ENCODE data around the gene PRMT9. TPM values are rescaled to one million over a fixed set of nuclear protein-coding genes. Genes with fewer than 3 reads are reported as not detected.

Gene PRMT9
- total and polyA plus RNA-seq, 9 of the 15 experiments (the other 6 are each of a cell fraction or from before 2014, with no cell fraction given) = 3.5 to 15.6 (median 7.2) TPM

DNA sequence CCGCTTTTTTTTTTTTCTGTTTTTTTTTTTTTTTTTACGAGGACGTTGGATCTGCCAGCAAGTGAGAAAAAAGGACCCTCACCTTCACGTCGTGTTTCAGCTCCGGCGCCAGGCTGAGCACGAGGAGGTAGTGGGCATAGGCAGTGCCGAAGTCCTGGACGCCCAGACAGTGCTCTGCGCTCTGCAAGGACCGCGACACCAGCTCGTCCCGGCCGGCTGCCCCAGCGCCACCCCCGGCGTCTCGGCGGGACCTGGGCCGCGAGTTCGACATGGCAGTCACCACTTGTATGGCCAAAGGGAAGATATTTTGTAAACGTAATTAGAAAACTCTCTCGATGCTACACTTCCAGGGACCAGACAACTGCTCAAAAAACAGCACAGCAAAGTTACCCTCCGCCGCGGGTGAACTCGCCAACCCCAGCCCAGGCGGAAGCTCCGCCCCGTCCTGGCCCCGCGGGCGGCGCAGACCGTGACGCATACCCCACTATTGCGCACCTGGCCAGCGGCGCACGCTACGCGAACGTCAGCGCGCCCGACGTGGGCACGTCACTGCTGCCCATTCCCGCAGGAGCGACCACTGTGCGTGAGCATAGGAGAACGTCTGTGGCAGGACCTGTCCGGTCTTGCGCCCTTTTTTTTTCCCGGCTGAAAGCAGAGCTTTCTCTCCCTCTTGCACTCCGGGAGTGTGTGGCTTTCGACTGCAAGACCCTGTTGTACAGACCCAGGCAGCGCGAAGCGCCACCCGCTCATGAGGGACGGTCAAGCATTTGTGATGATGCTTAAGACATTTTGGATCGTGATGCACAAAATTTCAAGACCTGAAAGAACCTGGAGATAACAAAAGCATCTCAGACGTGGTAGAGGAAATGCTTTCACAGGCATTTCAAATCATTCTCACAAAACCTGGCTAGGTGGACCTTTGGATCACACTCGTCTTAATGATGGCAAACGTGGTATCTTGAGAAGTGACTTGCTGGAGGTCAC lies at the start of gene PRMT9 (continued):
- TF ChIP-seq ZNF347 (CRISPR knock-in tag; IDR thresholded peaks at IDR 0.05; ENCODE audit: low read depth) (no peak), ZNF134 (CRISPR knock-in tag; conservative IDR thresholded peaks at IDR 0.05) (no peak), NFIX (CRISPR knock-in tag; IDR thresholded peaks at IDR 0.05; ENCODE audit: low read depth) (no peak), PHF21A (IDR thresholded peaks at IDR 0.05; ENCODE audit: borderline replicate concordance, low read depth) (no peak), MIER1 (IDR thresholded peaks at IDR 0.05; ENCODE audit: low read depth) (no peak), ZNF436 (CRISPR knock-in tag; IDR thresholded peaks at IDR 0.05) (no peak), ZNF165 (CRISPR knock-in tag; IDR thresholded peaks at IDR 0.05; ENCODE audit: borderline replicate concordance) (no peak), NFE2 (IDR thresholded peaks at IDR 0.05; ENCODE audit: low read depth) (no peak), SIN3A (IDR thresholded peaks at IDR 0.05; ENCODE audit: borderline replicate concordance in 2 of 2, control insufficient read depth in 1 of 2, low read depth in 2 of 2, low read length in 2 of 2) (peak in 1 of 2 experiments; percentile 66; a peak in 1 of 4 replicates), ZC3H11A (IDR thresholded peaks at IDR 0.05; ENCODE audit: low read depth, low read length) (no peak), GABPA (tag; conservative IDR thresholded peaks at IDR 0.05; ENCODE audit: low read depth) (peak; percentile 55; the same call in 1 of the 2 replicates), ZZZ3 (IDR thresholded peaks at IDR 0.05) (no peak), SOX6 (IDR thresholded peaks at IDR 0.05) (peak; percentile 42; the same call in 1 of the 2 replicates), ZC3H4 (CRISPR knock-in tag; IDR thresholded peaks at IDR 0.05; ENCODE audit: borderline replicate concordance) (no peak), HNRNPLL (IDR thresholded peaks at IDR 0.05; ENCODE audit: low read depth, low read length, poor library complexity, severe bottlenecking) (peak; percentile 94)
- TF ChIP-seq, protein P1, sequence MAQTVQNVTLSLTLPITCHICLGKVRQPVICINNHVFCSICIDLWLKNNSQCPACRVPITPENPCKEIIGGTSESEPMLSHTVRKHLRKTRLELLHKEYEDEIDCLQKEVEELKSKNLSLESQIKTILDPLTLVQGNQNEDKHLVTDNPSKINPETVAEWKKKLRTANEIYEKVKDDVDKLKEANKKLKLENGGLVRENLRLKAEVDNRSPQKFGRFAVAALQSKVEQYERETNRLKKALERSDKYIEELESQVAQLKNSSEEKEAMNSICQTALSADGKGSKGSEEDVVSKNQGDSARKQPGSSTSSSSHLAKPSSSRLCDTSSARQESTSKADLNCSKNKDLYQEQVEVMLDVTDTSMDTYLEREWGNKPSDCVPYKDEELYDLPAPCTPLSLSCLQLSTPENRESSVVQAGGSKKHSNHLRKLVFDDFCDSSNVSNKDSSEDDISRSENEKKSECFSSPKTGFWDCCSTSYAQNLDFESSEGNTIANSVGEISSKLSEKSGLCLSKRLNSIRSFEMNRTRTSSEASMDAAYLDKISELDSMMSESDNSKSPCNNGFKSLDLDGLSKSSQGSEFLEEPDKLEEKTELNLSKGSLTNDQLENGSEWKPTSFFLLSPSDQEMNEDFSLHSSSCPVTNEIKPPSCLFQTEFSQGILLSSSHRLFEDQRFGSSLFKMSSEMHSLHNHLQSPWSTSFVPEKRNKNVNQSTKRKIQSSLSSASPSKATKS (CRISPR knock-in tag; IDR thresholded peaks at IDR 0.05) = no peak
- TF ChIP-seq, protein P2, sequence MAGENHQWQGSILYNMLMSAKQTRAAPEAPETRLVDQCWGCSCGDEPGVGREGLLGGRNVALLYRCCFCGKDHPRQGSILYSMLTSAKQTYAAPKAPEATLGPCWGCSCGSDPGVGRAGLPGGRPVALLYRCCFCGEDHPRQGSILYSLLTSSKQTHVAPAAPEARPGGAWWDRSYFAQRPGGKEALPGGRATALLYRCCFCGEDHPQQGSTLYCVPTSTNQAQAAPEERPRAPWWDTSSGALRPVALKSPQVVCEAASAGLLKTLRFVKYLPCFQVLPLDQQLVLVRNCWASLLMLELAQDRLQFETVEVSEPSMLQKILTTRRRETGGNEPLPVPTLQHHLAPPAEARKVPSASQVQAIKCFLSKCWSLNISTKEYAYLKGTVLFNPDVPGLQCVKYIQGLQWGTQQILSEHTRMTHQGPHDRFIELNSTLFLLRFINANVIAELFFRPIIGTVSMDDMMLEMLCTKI (IDR thresholded peaks at IDR 0.05; ENCODE audit: partially characterized antibody) = no peak
- TF ChIP-seq, protein P3, sequence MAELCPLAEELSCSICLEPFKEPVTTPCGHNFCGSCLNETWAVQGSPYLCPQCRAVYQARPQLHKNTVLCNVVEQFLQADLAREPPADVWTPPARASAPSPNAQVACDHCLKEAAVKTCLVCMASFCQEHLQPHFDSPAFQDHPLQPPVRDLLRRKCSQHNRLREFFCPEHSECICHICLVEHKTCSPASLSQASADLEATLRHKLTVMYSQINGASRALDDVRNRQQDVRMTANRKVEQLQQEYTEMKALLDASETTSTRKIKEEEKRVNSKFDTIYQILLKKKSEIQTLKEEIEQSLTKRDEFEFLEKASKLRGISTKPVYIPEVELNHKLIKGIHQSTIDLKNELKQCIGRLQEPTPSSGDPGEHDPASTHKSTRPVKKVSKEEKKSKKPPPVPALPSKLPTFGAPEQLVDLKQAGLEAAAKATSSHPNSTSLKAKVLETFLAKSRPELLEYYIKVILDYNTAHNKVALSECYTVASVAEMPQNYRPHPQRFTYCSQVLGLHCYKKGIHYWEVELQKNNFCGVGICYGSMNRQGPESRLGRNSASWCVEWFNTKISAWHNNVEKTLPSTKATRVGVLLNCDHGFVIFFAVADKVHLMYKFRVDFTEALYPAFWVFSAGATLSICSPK (IDR thresholded peaks at IDR 0.05; ENCODE audit: borderline replicate concordance) = no peak
- TF ChIP-seq, protein P4, sequence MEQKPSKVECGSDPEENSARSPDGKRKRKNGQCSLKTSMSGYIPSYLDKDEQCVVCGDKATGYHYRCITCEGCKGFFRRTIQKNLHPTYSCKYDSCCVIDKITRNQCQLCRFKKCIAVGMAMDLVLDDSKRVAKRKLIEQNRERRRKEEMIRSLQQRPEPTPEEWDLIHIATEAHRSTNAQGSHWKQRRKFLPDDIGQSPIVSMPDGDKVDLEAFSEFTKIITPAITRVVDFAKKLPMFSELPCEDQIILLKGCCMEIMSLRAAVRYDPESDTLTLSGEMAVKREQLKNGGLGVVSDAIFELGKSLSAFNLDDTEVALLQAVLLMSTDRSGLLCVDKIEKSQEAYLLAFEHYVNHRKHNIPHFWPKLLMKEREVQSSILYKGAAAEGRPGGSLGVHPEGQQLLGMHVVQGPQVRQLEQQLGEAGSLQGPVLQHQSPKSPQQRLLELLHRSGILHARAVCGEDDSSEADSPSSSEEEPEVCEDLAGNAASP (IDR thresholded peaks at IDR 0.05) = no peak

Measured in K562 (cell line).